22Rv1 (cell line): ENCODE results near the gene RASL10B.

Experiments
- ZFX ChIP-seq: fragments of 450-650 bp; IDR thresholded peaks from 2 replicates; pipeline ENCODE4 v1.6.1; 2017; ENCODE audit warnings: antibody characterized with exemption, borderline replicate concordance
- TF ChIP-seq, protein P1 (sequence below): fragments of 450-650 bp; IDR thresholded peaks from 2 replicates; pipeline ENCODE4 v1.5.1; 2017; ENCODE audit warnings: mild to moderate bottlenecking

GRCh38 chr17:35726953-35727460, 4.4 kb upstream of the RASL10B start:
- TF ChIP-seq, protein P1, sequence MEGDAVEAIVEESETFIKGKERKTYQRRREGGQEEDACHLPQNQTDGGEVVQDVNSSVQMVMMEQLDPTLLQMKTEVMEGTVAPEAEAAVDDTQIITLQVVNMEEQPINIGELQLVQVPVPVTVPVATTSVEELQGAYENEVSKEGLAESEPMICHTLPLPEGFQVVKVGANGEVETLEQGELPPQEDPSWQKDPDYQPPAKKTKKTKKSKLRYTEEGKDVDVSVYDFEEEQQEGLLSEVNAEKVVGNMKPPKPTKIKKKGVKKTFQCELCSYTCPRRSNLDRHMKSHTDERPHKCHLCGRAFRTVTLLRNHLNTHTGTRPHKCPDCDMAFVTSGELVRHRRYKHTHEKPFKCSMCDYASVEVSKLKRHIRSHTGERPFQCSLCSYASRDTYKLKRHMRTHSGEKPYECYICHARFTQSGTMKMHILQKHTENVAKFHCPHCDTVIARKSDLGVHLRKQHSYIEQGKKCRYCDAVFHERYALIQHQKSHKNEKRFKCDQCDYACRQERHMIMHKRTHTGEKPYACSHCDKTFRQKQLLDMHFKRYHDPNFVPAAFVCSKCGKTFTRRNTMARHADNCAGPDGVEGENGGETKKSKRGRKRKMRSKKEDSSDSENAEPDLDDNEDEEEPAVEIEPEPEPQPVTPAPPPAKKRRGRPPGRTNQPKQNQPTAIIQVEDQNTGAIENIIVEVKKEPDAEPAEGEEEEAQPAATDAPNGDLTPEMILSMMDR = no peak
- no peak for TF ChIP-seq ZFX
